NCI-H345 treated with DMSO at 0.1 percent for 48 hours (cell line): ENCODE data around the gene FAM177B.

Experiments
- DNase-seq: peaks from one replicate; lab custom pipeline; 2025; ENCODE audit not compliant: unreplicated experiment; lab: John Stamatoyannopoulos, UW

FAM177B gene

DNA sequence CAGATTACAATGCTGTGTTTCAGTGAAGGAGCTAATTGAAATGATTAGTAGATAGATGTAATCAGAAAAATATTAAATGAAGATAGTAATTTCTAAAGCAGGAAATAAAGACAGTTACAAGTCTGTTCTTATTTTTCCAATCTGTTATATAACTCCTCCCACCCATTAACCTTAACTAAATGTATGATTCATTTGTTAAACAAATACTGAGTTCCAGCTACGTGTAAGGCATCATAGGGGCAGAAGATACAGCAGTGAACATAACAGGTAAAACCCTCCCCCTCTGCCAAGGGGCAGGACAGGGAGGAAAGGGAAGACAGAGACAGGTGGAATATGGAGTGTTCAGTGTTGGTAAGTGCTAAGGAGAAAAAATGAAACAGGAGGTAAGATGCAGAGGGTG is at the start of gene FAM177B:
Gene FAM177B (plus strand): TSS at position 231 of the 400 bp plus-strand sequence. CDS start 9,344 bp downstream, outside the sequence.
- DNase-seq, result no peak

DNA sequence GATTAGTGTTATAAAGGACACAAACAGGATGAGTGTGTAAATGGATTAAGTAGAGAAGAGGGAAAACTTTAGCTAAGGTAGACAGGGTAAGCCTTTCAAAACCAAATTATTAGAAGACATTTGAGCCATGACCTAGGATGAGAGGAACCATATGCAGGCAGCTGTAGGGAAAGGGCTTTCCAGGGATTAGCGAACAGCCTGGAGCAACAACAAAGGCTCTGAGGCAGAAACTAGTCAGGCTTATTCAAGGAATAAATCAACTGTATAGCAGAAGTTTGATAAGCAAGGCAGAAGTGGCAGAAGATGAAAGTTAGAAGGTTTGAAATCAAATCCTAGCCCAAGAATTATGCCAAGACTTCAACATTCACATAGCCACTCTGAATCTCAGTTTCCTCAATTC is 46.0 kb upstream of the FAM177B start:
- DNase-seq, result no peak

DNA sequence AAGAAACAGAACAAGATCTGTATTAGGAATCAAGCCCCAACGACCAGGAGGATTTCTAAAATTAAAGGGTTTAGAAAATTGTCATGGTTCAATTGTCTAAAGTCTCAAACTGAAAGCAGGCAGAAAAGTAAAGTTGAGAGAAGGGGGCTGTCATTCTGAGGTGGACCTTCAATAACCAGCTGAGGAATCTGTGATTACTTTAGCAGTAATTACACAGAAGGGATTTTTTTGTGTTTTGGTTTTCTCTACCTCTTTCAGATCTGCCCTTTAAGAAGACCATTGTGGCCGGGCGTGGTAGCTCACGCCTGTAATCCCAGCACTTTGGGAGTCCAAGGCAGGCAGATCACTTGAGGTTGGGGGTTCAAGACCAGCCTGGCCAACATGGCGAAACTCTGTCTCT is 42.1 kb upstream of the FAM177B start:
- no peak for DNase-seq

DNA sequence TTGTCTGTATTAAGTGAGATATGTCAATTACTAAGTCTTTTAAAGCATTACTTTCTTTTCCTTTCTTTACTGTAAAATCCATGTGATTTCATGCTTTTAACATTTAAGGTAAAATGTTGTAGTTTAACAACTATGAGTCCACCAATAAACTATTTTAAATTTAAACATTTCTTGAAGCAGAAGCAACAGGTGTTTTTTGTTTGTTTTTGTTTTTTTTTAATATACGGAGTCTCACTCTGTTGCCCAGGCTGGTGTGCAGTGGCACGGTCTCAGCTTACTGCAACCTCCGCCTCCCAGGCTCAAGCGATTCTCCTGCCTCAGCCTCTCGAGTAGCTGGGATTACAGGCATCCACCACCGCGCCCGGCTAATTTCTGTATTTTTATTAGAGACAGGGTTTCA is 40.3 kb upstream of the FAM177B start:
- no peak for DNase-seq

DNA sequence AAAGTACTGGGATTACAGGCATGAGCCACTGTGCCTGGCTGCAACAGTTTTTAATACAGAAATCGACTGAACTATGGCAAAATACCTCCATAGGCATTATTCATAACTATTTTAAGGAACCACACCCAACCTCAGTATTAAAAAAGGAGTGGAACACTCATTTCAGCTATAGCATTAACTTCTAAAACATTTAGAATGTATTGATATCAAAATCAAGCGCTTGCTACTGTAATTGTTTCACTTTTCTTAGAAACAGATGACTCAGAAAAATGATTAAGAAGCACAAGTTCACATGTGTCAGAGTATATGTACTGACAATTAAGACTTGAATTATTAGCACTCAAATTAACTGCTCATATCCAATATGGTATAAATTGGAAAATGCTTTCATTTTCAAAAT is 39.8 kb upstream of the FAM177B start:
- DNase-seq, result no peak

DNA sequence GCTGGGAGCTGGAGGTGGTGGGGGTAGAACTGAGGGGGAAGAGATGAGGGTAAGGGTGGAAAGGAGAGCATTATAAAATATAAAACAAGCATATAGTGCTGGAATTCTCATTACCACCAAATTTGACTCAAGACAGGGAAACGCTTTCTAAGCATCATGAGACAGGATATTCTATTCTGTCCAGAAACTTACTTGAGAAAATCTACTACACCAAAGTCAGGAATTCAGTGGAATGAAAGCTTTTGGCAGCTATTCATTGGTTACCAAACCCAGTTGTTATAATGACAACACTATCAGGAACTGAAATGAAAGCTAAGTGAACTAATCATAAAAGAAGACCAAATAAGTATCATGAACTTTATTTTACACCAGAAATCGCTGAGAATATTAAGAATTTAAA is 39.2 kb upstream of the FAM177B start:
- no peak for DNase-seq

DNA sequence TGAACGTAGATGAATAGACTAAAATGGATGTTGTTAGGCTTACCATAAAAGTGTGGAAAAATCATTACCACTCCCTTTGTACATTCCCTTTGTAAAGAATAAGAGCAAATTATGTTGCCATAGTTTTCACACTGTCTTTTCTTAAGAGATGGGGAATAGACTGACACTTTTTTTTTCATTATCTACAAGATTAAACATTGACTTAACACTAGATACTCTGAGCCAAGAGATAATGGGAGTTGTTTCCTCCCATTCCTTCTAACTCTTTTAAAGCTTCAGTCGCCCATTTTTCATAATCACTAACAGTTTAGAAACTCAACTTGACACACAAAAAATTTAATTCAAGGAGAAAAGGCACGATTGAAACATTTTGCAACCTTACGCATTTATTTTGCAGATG is 34.8 kb upstream of the FAM177B start:
- no peak for DNase-seq

DNA sequence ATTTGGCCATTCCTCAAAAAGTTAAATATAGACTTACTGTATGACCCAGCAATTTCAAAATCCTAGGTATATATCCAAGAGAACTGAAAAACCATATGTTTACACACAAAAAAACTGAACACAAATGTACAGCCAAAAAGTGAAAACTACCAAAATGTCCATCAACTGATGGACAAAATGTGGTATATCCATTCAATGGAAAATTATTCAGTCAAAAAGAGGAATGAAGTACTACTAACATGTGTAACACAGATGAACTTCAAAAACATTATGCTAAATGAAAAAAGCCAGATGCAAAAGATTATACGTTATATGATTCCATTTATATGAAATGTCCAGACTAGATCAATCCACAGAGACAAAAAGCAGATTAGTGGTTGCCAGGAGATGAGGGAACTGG is 32.7 kb upstream of the FAM177B start:
- DNase-seq, result no peak

DNA sequence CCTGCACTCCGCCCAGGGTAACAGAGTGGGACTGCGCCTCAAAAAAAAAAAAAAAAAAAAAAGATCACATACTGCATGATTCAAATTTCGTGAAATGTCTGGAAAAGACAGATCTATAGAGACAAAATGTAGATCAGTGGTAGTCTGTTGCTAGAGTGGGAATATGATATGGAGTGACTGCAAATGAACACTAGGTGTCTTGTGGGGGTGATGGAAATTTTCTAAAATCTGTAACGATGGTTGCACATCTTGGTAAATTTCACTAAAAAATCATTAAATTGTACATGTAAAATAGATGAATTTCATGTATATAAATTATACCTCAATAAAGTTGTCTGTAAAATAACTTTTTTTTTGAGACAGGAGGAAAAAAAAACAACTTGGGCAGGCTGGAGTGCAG is 30.2 kb upstream of the FAM177B start:
- DNase-seq, result no peak

DNA sequence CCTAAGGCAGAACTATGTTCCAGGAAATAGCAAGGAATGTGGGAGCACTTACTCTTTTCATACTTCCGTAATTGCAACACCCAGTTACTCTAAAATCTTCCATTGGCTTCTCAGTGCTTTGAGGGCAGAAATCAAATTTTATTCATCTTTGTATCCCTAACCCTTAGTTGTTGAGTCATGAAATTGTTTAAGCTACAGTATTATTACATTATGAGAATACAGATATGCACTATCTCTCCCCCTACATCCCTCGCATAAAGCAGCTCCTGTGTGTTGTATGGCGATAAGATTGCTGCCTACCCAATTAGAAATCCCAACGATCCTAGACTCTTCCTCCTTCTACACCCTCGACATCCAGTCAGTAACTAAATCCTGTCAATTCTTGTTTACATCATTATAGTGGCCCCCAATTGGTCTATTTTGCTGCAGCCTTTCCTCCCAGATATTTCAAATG is 27.3 kb upstream of the FAM177B start:
- no peak for DNase-seq

DNA sequence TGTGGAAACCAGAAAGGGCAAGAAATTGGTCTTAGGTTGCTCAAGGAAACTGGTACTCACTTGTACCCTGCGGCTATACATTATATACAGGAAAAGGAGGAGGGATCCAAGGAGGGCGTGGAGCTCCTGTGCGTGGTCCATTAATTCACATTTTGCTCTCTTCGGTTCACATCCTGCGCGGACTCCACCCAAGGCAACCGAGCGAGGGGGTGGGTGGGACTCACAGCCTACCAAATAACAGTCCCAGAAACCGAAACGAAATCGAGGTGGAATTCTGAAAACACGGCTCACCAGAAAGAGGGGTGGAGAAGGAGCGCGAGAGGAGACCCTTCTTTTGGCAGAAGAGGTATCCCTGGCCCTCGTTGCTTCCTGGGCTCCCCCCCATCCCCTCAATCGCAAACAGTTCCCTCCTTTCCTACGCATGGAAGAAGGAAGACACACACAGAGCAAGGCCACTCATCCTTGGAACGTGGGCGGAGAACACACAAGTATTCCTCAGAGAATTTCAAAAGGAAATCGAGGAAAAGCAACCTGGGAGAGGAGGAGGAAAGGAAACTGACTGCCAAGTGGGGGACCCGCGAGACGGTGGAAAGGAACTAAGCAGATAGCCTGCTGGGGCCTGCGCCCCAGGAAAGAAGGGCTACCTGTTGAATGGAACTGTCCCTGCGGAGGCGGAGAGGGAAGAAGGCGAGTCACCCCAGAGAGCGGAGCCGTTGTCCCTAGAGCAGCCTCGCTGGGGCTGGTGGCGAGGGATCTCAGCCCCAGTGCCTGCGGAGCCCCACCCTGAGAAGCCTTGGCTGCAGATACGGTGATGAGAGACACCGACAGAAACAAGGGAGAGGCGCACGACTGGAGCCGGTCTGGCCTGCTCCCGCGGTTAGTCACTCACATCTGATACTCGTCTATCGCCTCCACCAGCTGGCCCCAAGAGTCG is 25.4 kb upstream of the FAM177B start:
- DNase-seq, result peak; percentile 13

DNA sequence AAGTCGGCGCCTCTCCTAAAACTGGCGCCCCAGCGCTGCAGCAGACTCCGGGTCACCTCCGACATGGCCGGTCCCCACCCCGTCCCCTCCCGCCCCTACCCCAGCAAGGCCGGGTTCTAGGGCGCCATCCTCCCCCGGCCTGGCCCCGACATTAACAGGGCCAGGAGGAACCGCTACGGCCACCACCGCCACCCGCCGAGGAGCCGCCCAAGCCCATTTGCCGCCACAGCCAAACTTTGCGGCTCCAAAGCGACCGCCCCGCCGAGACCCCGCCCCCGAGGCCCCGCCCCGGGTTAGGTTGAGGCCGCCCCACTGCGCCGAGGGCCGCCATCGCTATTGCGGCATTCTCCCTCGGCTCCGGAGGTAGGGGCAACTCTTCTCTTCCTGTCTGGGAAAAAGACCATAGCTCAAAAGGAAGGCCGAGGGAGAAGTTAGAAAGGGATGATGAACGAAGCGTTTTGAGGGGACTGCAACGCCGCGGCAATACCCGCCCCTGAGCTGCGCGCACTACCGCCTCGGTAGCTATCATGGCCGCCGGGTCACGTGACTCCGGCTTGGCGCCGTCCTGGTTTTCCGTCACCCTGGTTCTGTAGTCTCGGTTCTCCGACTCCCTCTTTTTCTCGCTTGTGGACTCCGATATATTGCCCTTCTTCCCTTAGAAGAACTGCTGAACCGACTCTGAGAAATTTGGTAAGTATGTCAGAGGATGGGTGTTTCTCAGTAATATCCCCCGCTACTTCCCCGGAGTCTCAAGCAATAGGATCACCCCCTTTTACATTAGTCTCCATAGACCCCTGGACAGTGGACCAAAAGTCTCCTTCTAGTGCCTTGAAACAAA is 24.5 kb upstream of the FAM177B start, which contains the start of the genes AIDA and BROX:
Gene AIDA (minus strand): TSS at position 239 of the 838 bp plus-strand sequence. CDS start 174 bp downstream, at position 65.
Gene BROX (plus strand): TSS at position 312 of the 838 bp plus-strand sequence. CDS start 3,136 bp downstream, outside the sequence.
- peak; percentile 89 for DNase-seq

DNA sequence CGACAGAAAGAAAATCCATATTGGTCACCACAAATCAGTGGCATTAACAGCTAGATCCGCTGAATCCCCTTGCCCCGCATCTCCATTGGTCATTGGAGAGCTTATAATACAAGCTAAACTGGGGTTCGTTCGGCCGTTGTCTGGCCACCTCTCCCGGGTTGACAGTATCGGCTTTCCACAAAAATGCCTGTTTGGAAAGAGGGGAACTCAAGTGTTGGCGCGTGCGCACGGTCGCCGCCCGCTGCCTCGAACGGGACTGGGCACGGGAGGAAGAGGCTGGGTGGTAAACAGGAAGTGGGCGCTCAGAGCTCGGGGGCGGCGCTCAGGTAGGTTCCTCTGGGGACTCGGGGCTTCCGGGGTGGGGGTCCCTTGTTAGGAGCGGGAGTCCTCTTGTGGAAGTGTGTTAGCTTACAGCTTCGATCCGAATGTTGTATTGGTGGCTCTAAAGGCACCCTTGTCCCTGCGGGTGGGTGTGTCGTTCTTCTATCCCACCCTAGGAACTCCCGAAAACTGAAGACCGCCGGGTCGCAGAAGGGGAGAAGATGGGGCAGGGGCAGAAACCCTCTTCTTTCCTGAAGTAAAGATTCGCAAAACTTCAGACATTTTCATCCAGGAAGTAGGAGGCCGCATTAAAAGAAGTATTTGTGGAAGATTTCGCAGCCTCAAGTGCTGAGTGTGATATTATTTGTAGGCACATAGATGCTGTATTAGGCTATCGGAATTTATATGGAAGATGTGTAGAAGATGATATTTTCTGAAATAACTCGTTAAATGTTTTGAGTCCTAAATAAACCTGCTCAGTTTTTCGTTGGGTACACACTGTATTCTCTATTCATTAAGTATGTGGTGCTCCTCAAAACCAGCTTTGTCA is 23.7 kb upstream of the FAM177B start:
- peak; percentile 95 for DNase-seq

DNA sequence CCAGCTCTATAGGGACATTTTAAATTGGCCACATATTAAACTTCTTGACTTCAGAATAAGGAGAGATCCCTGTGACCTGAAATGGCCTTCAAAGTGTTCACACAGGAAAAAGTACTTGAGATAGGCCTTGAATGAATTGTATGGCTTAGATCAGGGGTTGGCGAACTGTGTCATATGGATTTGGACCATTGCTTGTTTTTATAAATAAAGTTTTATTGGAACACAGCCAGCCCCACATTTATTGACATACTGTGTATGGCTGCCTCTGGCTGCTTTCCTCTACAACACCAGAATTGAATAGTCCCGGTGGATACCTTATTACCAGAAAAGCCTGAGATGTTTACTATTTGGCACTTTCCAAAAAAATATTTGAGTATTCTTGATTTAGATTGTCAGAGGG is 20.6 kb upstream of the FAM177B start:
- no peak for DNase-seq

DNA sequence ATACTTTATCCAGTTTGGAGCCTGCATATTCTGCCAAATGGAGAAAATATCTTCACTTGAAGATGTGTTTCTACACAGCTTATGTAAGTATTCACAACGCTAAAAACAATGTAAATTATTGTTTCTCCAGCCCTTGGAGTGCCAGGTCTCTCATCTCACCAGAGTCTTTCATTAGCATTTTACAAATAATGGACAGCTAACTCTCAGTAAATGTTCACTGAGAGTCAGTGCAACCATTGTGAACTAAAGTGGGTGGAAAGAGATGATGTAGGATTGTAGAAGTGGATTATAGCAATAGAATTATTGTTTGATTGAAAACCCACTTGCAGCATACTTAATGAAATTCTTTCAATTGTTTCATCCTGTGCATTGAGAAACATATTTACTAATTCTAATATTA is 8.3 kb upstream of the FAM177B start:
- DNase-seq, result no peak

DNA sequence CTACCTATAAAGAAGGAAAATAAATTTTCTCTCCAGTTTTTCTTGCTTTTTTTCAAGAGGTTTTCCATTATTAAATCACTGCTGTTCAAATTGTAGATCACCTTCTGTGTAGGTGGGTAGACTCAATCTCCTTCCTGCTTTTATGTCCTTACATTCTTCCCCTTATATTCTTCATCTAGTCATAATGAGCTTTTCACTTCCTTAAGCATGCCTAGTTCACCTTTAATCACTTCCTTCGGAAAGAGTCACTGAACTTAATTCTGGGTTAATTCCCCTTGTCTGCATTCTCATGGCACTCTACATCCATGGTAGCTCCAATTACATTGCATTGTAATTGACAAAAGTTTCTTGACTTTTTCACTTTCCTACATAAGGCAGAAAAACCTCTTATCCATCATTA is 6.1 kb upstream of the FAM177B start:
- DNase-seq, result no peak

DNA sequence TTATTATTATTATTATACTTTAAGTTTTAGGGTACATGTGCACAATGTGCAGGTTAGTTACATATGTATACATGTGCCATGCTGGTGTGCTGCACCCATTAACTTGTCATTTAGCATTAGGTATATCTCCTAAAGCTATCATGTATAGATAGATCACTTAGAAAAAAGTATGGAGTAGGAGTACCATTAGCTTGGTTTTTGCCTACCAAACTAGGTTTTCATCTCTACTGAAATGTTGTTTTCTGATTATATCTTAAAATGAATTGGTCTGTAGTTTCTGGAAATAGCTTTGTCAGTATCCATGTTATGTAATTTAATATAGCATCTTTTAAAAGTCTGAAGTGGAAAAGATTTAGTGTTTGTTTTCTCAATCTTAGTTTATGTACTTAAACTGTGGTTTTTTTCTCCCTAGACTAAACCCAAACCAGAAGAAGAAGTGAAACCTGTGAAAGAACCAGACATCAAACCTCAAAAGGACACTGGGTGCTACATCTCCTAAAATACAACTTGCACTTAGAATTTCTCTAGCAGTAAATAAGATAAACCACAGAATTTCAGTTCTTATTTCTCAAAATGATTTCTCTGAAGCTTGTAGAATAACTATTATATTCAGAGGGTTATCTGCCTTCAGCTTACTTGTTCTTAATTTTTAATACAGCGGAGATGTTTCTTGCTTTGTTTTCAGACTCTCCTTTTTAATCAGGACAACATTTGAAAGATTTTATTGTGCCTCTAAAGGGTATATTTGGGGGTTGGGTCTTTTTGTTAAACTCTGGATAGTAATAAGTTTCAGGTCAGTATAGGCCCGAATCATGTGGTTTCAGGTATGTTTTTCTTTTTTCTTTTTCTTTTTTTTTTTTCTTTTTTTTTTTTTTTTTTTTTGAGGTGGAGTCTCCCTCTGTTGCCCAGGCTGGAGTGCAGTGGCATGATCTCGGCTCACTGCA is 4.5 kb upstream of the FAM177B start:
- no peak for DNase-seq

DNA sequence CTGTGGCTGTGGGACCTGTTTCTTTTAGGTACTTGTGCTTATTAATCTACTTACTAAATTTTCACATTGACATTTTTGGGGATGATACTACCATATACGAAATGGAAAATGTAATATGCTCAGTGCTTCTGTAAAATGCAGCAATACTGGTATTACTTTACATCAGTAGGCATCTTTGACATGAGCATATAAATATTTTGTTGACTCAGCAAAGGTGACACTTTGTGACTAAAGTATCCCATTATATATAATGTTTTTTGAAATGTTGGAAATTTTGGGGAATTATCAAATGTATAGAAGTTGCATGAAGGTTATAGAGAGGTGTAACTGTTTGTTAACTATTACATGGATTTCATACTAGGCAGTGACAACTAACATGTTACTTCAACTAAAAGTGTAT is 2.3 kb upstream of the FAM177B start:
- DNase-seq, result no peak

DNA sequence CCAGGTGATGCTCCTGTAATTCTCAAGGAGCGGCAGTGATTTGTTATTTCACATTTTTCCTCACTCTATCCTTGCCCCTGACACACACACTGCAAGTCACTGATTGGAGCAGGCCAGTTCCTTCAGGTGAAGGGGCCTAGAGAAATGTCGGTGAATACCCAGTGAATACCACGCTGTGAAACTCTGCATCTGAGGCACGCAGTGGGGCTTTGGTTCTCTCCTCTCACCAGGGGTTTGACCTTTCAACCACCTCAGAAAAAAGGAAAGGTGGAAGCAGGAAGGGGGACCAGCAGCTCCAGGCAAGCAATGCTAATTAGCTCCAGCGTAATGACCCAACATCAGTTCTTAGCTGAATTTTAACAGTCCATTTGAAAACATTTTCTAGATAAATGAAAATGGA is 532 bp upstream of the FAM177B start:
- no peak for DNase-seq

DNA sequence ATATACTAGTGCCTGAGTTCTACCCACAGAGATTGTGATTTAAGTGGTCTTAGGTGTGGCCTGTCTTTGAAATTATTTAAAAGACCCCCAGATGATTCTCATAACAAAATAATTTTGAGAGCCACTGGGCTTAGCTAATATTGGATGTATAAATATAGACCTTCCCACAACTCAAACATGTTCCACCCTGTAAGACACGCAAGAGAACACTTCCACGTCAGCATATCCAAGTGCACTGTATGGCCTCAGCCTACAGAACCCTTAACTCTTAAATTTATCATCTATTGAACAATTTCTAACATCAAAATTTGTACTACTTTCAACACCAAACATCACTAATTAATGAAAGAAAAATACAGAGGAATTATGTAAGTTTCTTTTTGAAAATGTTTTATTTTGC is 2.5 kb downstream of the FAM177B start:
- no peak for DNase-seq
